ENCODE measurements around the gene DPH1.

The DPH1 gene

GRCh38 chr17:2019723-2020122 lies 10.2 kb upstream of the DPH1 start:
- H3K9me3 ChIP-seq (ENCODE audit: insufficient read depth, low read length) = no peaks in the 10 kb centered on the region
- peaks cover 25% of the 10 kb centered on the region for H3K4me1 ChIP-seq (ENCODE audit: low read length)
- no peaks in the 10 kb centered on the region for H4K20me1 ChIP-seq (ENCODE audit: insufficient read depth, low read length)
- H3K4me2 ChIP-seq (ENCODE audit: low read length) = no peak overlapping the region
- H3K36me3 ChIP-seq (replicated peaks; ENCODE audit: low read depth, low read length) = no peaks in the 10 kb centered on the region
- no peak overlapping the region for H3K9ac ChIP-seq (ENCODE audit: low read length)
- TF ChIP-seq CTCF (IDR thresholded peaks at IDR 0.05; ENCODE audit: low read depth, low read length) (no peak), EZH2phosphoT487 (IDR thresholded peaks at IDR 0.05; ENCODE audit: low read depth) (no peak)
- H3K79me2 ChIP-seq (ENCODE audit: low read length) = no peaks in the 10 kb centered on the region
- peaks cover 5% of the 10 kb centered on the region; the same call in 1 of the 2 replicates for H3K27me3 ChIP-seq (ENCODE audit: low read depth, low read length)
- no peak overlapping the region for H3K27ac ChIP-seq (ENCODE audit: low read length)
- H2AFZ ChIP-seq (ENCODE audit: low read depth, low read length) = no peak overlapping the region
- no peak overlapping the region for H3K4me3 ChIP-seq (ENCODE audit: low read length)

GRCh38 chr17:2020721-2021120 lies 9.2 kb upstream of the DPH1 start:
- H4K20me1 ChIP-seq (ENCODE audit: insufficient read depth, low read length) = no peaks in the 10 kb centered on the region
- TF ChIP-seq EZH2phosphoT487 (IDR thresholded peaks at IDR 0.05; ENCODE audit: low read depth) (no peak), CTCF (IDR thresholded peaks at IDR 0.05; ENCODE audit: low read depth, low read length) (no peak)
- no peaks in the 10 kb centered on the region for H3K36me3 ChIP-seq (replicated peaks; ENCODE audit: low read depth, low read length)
- H3K79me2 ChIP-seq (ENCODE audit: low read length) = no peaks in the 10 kb centered on the region
- H3K27me3 ChIP-seq (ENCODE audit: low read depth, low read length) = peaks cover 5% of the 10 kb centered on the region; the same call in 1 of the 2 replicates
- H3K9me3 ChIP-seq (ENCODE audit: insufficient read depth, low read length) = no peaks in the 10 kb centered on the region
- no peak overlapping the region for H3K4me3 ChIP-seq (ENCODE audit: low read length)
- no peak overlapping the region for H2AFZ ChIP-seq (ENCODE audit: low read depth, low read length)
- no peak overlapping the region for H3K27ac ChIP-seq (ENCODE audit: low read length)
- no peak overlapping the region for H3K9ac ChIP-seq (ENCODE audit: low read length)
- H3K4me2 ChIP-seq (ENCODE audit: low read length) = no peak overlapping the region
- H3K4me1 ChIP-seq (ENCODE audit: low read length) = peaks cover 25% of the 10 kb centered on the region

GRCh38 chr17:2022647-2023240 lies 7.2 kb upstream of the DPH1 start:
- Histone ChIP-seq H4K20me1 (ENCODE audit: insufficient read depth, low read length) (no peaks in the 10 kb centered on the region), H3K9me3 (ENCODE audit: insufficient read depth, low read length) (no peaks in the 10 kb centered on the region), H3K36me3 (replicated peaks; ENCODE audit: low read depth, low read length) (no peaks in the 10 kb centered on the region), H3K9ac (ENCODE audit: low read length) (no peak overlapping the region), H3K27ac (ENCODE audit: low read length) (no peak overlapping the region), H3K79me2 (ENCODE audit: low read length) (no peaks in the 10 kb centered on the region), H3K4me3 (ENCODE audit: low read length) (no peak overlapping the region), H3K4me1 (ENCODE audit: low read length) (peaks cover 13% of the 10 kb centered on the region), H3K27me3 (ENCODE audit: low read depth, low read length) (peaks cover 5% of the 10 kb centered on the region; the same call in 1 of the 2 replicates), H3K4me2 (ENCODE audit: low read length) (no peak overlapping the region), H2AFZ (ENCODE audit: low read depth, low read length) (no peak overlapping the region)
- TF ChIP-seq CTCF (IDR thresholded peaks at IDR 0.05; ENCODE audit: low read depth, low read length) (no peak), EZH2phosphoT487 (IDR thresholded peaks at IDR 0.05; ENCODE audit: low read depth) (no peak)

GRCh38 chr17:2023256-2023655 lies 6.7 kb upstream of the DPH1 start:
- no peak overlapping the region for H3K4me2 ChIP-seq (ENCODE audit: low read length)
- H3K27me3 ChIP-seq (ENCODE audit: low read depth, low read length) = peaks cover 5% of the 10 kb centered on the region; the same call in 1 of the 2 replicates
- H2AFZ ChIP-seq (ENCODE audit: low read depth, low read length) = no peak overlapping the region
- peaks cover 10% of the 10 kb centered on the region for H3K4me1 ChIP-seq (ENCODE audit: low read length)
- no peaks in the 10 kb centered on the region for H3K79me2 ChIP-seq (ENCODE audit: low read length)
- no peaks in the 10 kb centered on the region for H3K9me3 ChIP-seq (ENCODE audit: insufficient read depth, low read length)
- H3K36me3 ChIP-seq (replicated peaks; ENCODE audit: low read depth, low read length) = no peaks in the 10 kb centered on the region
- TF ChIP-seq CTCF (IDR thresholded peaks at IDR 0.05; ENCODE audit: low read depth, low read length) (no peak), EZH2phosphoT487 (IDR thresholded peaks at IDR 0.05; ENCODE audit: low read depth) (no peak)
- H3K4me3 ChIP-seq (ENCODE audit: low read length) = no peak overlapping the region
- H4K20me1 ChIP-seq (ENCODE audit: insufficient read depth, low read length) = no peaks in the 10 kb centered on the region
- no peak overlapping the region for H3K9ac ChIP-seq (ENCODE audit: low read length)
- no peak overlapping the region for H3K27ac ChIP-seq (ENCODE audit: low read length)
